Glutamatergic neuron (in vitro differentiated cells): Measurements from ENCODE around the gene ANO1. TPM values are rescaled to one million over a fixed set of nuclear protein-coding genes. Genes with fewer than 3 reads are reported as not detected.

Experiments
- DNase-seq: peaks from one replicate; pipeline ENCODE4 v3.0.0; 2022
- H3K27ac Mint-ChIP-seq: one replicate; pipeline ENCODE4 v1.8.0; 2020; ENCODE audit warnings: mild to moderate bottlenecking, mixed read lengths, inconsistent platforms; ENCODE audit not compliant: unreplicated experiment
- H3K27me3 Mint-ChIP-seq: one replicate; pipeline ENCODE4 v1.8.0; 2020; ENCODE audit warnings: mild to moderate bottlenecking, moderate library complexity, mixed read lengths, inconsistent platforms; ENCODE audit not compliant: unreplicated experiment
- H3K36me3 Mint-ChIP-seq: one replicate; pipeline ENCODE4 v1.8.0; 2020; ENCODE audit warnings: mild to moderate bottlenecking, mixed read lengths, inconsistent platforms; ENCODE audit not compliant: unreplicated experiment
- H3K4me1 Mint-ChIP-seq: one replicate; pipeline ENCODE4 v1.8.0; 2020; ENCODE audit warnings: mild to moderate bottlenecking, low read depth, mixed read lengths, inconsistent platforms; ENCODE audit not compliant: unreplicated experiment
- H3K4me3 Mint-ChIP-seq: one replicate; pipeline ENCODE4 v1.8.0; 2020; ENCODE audit warnings: mild to moderate bottlenecking, mixed read lengths, inconsistent platforms; ENCODE audit not compliant: unreplicated experiment
- H3K9me3 Mint-ChIP-seq: one replicate; pipeline ENCODE4 v1.8.0; 2020; ENCODE audit warnings: mild to moderate bottlenecking, moderate library complexity, mixed read lengths, inconsistent platforms; ENCODE audit not compliant: unreplicated experiment
- total RNA-seq: library from RNA; stranded (reverse); fragmentation: NEBNext Ultra II Directional; extraction: Animal tissue kit (Norgen Biotek cat#: 25700); gene quantifications from one replicate; pipeline ENCODE4 v1.2.1, GENCODE V29; 2021; ENCODE audit not compliant: unreplicated experiment
- TF ChIP-seq, protein P1 (sequence below): fragments of 200-600 bp; sonication (generic); IDR thresholded peaks from one replicate; pipeline ENCODE4 v1.5.0; 2021; ENCODE audit not compliant: partially characterized antibody, unreplicated experiment

The ANO1 gene
- total RNA-seq, 1 donor from 2014 or later = not detected

DNA sequence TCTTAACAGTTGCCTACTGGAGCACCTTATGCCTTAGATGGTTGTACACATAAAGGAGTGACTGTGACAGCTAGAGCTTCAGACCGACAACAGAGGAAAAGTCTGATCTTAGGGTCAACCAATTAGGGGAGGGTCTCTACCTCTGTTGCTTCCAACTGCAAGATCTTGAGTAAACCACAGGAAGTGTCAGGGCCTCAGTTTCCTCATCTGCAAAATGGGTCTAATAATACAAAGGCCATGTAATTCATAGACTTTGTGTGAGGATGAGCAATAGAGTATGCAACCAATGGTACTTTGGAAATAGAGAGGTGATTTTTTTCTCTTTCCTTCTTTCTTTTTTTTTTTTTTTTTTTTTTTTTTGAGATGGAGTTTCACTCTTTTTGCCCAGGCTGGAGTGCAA is 16.4 kb upstream of the ANO1 start:
- H3K4me3 Mint-ChIP-seq = no peak overlapping the region

GRCh38 chr11:70063121-70063520 is 15.0 kb upstream of the ANO1 start:
- Mint-ChIP-seq H3K27me3 (peaks cover 6% of the 10 kb centered on the region), H3K4me3 (no peak overlapping the region), H3K36me3 (no peaks in the 10 kb centered on the region), H3K27ac (no peak overlapping the region), H3K4me1 (peaks cover 5% of the 10 kb centered on the region), H3K9me3 (peaks cover 5% of the 10 kb centered on the region)
- no peak for DNase-seq
- TF ChIP-seq, protein P1, sequence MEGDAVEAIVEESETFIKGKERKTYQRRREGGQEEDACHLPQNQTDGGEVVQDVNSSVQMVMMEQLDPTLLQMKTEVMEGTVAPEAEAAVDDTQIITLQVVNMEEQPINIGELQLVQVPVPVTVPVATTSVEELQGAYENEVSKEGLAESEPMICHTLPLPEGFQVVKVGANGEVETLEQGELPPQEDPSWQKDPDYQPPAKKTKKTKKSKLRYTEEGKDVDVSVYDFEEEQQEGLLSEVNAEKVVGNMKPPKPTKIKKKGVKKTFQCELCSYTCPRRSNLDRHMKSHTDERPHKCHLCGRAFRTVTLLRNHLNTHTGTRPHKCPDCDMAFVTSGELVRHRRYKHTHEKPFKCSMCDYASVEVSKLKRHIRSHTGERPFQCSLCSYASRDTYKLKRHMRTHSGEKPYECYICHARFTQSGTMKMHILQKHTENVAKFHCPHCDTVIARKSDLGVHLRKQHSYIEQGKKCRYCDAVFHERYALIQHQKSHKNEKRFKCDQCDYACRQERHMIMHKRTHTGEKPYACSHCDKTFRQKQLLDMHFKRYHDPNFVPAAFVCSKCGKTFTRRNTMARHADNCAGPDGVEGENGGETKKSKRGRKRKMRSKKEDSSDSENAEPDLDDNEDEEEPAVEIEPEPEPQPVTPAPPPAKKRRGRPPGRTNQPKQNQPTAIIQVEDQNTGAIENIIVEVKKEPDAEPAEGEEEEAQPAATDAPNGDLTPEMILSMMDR = no peak

More for the DNA sequence above, 16.4 kb upstream of the ANO1 start:
- Mint-ChIP-seq H3K9me3 (peaks cover 8% of the 10 kb centered on the region), H3K27me3 (peaks cover 3% of the 10 kb centered on the region), H3K36me3 (no peaks in the 10 kb centered on the region), H3K27ac (no peak overlapping the region), H3K4me1 (peaks cover 5% of the 10 kb centered on the region)
- TF ChIP-seq, protein P1 = no peak
- no peak for DNase-seq

DNA sequence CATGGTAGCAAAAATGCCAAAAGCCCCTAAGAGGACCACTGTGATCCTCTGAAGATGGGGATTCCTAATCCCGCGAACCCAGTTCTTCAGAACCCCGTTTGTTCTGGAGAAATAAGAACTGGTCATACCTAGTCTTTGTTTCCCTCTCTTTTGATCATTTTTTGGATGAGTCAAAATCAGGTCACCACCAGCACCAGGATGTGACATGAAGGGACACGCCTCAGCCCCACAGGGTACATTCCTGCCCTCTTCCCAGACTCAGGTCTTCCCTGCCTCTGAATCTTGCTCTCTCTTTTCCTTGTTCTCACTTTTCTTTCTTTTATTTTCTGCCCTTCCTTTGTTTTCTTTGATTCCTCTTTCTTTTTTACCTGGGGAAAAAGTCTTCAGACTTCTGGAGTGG is 14.6 kb upstream of the ANO1 start:
- H3K36me3 Mint-ChIP-seq = no peaks in the 10 kb centered on the region
- no peak overlapping the region for H3K27ac Mint-ChIP-seq
- H3K4me3 Mint-ChIP-seq = no peak overlapping the region
- H3K9me3 Mint-ChIP-seq = peaks cover 5% of the 10 kb centered on the region
- DNase-seq = no peak
- H3K4me1 Mint-ChIP-seq = peaks cover 5% of the 10 kb centered on the region
- H3K27me3 Mint-ChIP-seq = peaks cover 9% of the 10 kb centered on the region
- TF ChIP-seq, protein P1 = no peak

- H3K4me1 Mint-ChIP-seq = peaks cover 5% of the 10 kb centered on the region
- H3K27me3 Mint-ChIP-seq = peaks cover 9% of the 10 kb centered on the region
- H3K36me3 Mint-ChIP-seq = no peaks in the 10 kb centered on the region
- TF ChIP-seq, protein P1 = no peak
- no peak overlapping the region for H3K27ac Mint-ChIP-seq
- no peak for DNase-seq
- no peak overlapping the region for H3K4me3 Mint-ChIP-seq
- H3K9me3 Mint-ChIP-seq = peaks cover 5% of the 10 kb centered on the region
Measured at GRCh38 chr11:70064008-70064725, 13.9 kb upstream of the ANO1 start.

DNA sequence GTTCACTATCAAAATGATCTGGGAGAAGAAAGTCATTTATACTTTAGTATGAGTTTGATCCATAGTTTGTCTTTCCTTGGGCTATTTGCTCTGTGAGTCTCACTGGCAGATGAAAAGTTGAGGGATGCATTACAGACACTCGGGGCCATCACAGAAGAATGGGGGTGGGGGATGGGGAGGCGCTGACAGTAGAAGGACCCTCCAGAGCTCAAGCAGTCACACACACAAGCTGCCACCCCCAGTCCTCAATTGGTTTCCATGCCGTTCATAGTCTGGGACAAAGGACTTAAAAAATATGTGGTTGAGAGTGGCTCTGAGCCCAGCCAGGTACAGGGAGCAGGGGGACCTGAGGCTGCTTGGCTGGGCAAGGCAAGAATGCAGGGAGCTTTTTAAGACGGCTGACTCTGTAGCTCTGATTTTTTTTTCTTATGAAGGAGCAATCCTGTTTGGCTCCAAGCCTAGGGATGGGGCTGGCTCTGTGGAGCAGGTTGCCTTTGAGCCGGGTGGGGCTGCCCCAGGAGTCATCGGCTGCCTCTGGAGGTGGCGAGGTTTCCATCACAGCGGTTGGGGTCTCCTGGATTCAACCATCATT is 13.3 kb upstream of the ANO1 start:
- Mint-ChIP-seq H3K4me3 (no peak overlapping the region), H3K27ac (no peak overlapping the region), H3K4me1 (peaks cover 5% of the 10 kb centered on the region), H3K27me3 (peaks cover 9% of the 10 kb centered on the region), H3K9me3 (peaks cover 5% of the 10 kb centered on the region), H3K36me3 (no peaks in the 10 kb centered on the region)
- DNase-seq = no peak
- TF ChIP-seq, protein P1 = no peak
